OCI-LY3 (cell line): ENCODE data around the gene VWC2L.

Experiments used
- EZH2phosphoT487 ChIP-seq: fragments of 200-600 bp; shearing (Covaris generic); IDR thresholded peaks from 2 replicates; pipeline ENCODE4 v1.6.1; 2018; ENCODE audit warnings: antibody characterized with exemption, mixed run types, low read depth
- TF ChIP-seq, protein P1 (sequence below): fragments of 200-600, 300-600 bp; sonication (generic); IDR thresholded peaks from 2 replicates; pipeline ENCODE4 v1.5.1; 2014; ENCODE audit warnings: antibody characterized with exemption, low read length, low read depth

GRCh38 chr2:214578442-214578841 lies 167.6 kb downstream of the VWC2L start:
- TF ChIP-seq, protein P1, sequence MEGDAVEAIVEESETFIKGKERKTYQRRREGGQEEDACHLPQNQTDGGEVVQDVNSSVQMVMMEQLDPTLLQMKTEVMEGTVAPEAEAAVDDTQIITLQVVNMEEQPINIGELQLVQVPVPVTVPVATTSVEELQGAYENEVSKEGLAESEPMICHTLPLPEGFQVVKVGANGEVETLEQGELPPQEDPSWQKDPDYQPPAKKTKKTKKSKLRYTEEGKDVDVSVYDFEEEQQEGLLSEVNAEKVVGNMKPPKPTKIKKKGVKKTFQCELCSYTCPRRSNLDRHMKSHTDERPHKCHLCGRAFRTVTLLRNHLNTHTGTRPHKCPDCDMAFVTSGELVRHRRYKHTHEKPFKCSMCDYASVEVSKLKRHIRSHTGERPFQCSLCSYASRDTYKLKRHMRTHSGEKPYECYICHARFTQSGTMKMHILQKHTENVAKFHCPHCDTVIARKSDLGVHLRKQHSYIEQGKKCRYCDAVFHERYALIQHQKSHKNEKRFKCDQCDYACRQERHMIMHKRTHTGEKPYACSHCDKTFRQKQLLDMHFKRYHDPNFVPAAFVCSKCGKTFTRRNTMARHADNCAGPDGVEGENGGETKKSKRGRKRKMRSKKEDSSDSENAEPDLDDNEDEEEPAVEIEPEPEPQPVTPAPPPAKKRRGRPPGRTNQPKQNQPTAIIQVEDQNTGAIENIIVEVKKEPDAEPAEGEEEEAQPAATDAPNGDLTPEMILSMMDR = no peak
- TF ChIP-seq EZH2phosphoT487 = no peak
